Adipocyte (in vitro differentiated cells): ENCODE measurements around the gene ARHGAP10.
A peak's percentile ranks its signal among the peaks of the same experiment; 100 is the strongest.
"Not testable (repeated sequence)": the region's sequence is repeated elsewhere in the genome, so short reads cannot be mapped to it uniquely, and the experiment has no call there.

ENCODE experiments used
- DNase-seq: peaks from one replicate; pipeline ENCODE4 v3.0.0-alpha.2; 2015; ENCODE audit warnings: low read depth
- H3K27me3 ChIP-seq: replicated peaks from 2 replicates; pipeline ENCODE4 v1.7.0; 2013; ENCODE audit warnings: mild to moderate bottlenecking, low read length, moderate library complexity; ENCODE audit not compliant: control insufficient read depth, insufficient read depth
- H3K36me3 ChIP-seq: 2 replicates; pipeline ENCODE4 v1.7.0; 2013; ENCODE audit warnings: low read length, mild to moderate bottlenecking, moderate library complexity; ENCODE audit not compliant: control insufficient read depth, insufficient read depth, severe bottlenecking
- H3K4me1 ChIP-seq: 2 replicates; pipeline ENCODE4 v1.7.0; 2013; ENCODE audit warnings: mild to moderate bottlenecking, low read length, moderate library complexity; ENCODE audit not compliant: control insufficient read depth, insufficient read depth
- H3K4me3 ChIP-seq: 2 replicates; pipeline ENCODE4 v1.7.0; 2013; ENCODE audit warnings: mild to moderate bottlenecking, low read length, moderate library complexity
- H3K9ac ChIP-seq: 2 replicates; pipeline ENCODE4 v1.7.0; 2013; ENCODE audit warnings: mild to moderate bottlenecking, low read length, moderate library complexity
- H3K9me3 ChIP-seq: 2 replicates; pipeline ENCODE4 v1.7.0; 2013; ENCODE audit warnings: mild to moderate bottlenecking, low read length, moderate library complexity; ENCODE audit not compliant: control insufficient read depth

ARHGAP10 gene

DNA sequence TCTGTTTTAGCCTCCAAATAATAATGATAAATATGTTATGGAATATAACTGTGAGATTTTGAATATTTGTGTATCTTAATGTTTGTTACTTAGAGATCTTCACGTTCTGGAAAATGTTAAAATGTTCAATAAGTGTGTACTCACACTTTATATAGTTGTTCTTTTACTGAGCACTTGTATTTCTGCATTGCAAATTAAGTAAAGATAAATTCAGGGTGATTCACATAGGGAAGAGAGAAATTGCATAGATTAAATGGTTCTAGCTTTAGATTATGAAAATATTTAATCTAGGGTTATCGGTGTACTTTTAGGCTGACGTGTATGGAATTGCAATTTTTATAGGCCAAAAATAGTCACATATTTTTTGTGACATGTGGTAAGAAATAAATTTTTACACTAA is 148.6 kb downstream of the ARHGAP10 start:
- H3K9me3 ChIP-seq = no peaks in the 10 kb centered on the region
- H3K4me3 ChIP-seq = no peak overlapping the region
- no peak overlapping the region for H3K9ac ChIP-seq
- H3K36me3 ChIP-seq = peaks cover 40% of the 10 kb centered on the region
- no peak for DNase-seq
- peaks cover 5% of the 10 kb centered on the region for H3K4me1 ChIP-seq
- H3K27me3 ChIP-seq = no peaks in the 10 kb centered on the region

DNA sequence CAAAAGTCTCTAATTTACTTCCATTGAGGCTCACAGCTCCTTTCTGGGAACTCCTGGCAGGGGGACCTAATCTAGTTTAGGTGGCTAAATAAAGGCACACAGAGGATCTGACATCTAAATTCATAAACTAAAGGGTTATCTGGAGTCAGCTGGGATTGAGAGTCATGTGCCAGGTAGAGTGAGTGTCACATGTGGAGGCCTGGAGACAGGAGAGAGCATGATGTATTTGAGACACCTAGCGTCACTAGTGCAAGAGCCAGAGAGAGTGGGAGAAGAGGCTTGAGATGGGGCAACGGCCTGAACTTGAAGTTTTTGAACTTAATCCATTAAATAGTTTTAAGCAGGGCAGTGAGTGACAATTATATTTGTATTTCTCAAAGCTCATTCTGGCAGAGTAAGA is 152.6 kb downstream of the ARHGAP10 start:
- no peak overlapping the region for H3K9ac ChIP-seq
- H3K4me1 ChIP-seq = no peaks in the 10 kb centered on the region
- no peak for DNase-seq
- H3K27me3 ChIP-seq = no peaks in the 10 kb centered on the region
- H3K36me3 ChIP-seq = peaks cover 45% of the 10 kb centered on the region
- no peaks in the 10 kb centered on the region for H3K9me3 ChIP-seq
- H3K4me3 ChIP-seq = no peak overlapping the region

DNA sequence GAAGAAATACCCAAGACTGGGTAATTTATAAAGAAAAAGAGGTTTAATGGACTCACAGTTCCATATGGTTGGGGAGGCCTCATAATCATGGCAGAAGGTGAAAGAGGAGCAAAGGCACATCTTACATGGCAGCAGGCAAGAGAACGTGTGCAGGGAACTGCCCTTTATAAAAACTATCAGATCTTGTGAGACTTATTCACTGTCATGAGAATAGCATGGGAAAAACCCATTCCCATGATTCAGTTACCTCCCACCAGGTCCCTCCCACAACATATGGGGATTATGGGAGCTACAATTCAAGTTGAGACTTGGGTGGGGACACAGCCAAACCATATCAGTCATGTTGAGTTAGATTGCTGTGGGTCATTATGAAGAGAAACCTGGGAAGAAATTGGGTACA is 153.3 kb downstream of the ARHGAP10 start:
- not testable (repeated sequence) for H3K4me3 ChIP-seq, H3K9me3 ChIP-seq, H3K27me3 ChIP-seq, H3K9ac ChIP-seq, DNase-seq, H3K4me1 ChIP-seq
- peaks cover 39% of the 10 kb centered on the region for H3K36me3 ChIP-seq

DNA sequence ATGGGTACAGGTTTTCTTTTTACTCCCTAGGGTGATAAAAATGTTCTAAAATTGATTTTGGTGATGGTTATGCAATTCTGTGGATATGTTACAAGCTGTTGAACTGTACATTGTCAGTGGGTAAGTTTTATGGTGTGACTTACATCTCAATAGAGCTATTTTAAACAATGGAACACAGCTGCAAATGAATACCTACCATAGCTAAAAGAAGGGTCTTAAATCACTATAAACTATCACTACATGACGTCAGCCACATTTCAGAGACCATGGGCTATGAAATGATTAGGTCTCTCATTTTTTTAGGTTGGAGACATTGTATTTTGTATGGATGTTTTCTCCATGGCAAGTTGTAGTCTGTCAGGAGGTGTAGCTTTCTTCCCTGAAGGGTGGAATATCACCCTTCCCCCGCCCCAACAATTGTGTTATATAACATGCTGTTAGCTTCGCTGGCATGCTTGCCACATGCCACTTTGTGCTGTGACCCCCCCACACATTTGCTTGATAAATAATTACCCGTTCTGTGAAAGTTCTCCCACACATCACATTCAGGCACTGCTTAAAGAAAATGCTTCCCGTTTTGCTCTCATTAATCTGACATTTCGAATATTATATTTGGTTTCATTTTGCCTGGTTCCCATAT is 159.7 kb downstream of the ARHGAP10 start:
- Histone ChIP-seq H3K4me3 (no peak overlapping the region), H3K9ac (no peak overlapping the region), H3K9me3 (peaks cover 10% of the 10 kb centered on the region), H3K27me3 (no peaks in the 10 kb centered on the region), H3K4me1 (peaks cover 3% of the 10 kb centered on the region), H3K36me3 (peaks cover 30% of the 10 kb centered on the region)
- no peak for DNase-seq

DNA sequence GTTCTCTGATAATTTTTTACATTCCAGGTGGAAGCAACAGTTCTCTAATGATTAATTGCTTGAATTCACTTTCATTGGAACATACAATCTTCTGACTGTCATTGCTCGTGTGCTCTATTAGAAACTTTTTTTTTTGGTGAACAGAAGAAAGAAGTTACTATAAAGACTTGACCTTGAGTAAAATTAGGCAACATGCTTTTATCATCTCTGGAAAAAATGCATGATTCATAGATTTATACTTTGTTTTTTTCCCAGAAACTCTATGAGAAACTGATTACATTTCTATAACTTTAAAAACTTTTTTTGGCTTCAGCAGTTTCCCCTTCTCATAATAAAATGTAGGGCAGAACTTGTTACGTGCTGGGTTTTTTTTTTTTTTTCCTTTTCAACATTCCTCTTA is 167.6 kb downstream of the ARHGAP10 start:
- Histone ChIP-seq H3K9me3 (peaks cover 6% of the 10 kb centered on the region), H3K9ac (no peak overlapping the region), H3K27me3 (no peaks in the 10 kb centered on the region), H3K36me3 (peaks cover 10% of the 10 kb centered on the region), H3K4me1 (peaks cover 11% of the 10 kb centered on the region), H3K4me3 (no peak overlapping the region)
- peak; percentile 54 for DNase-seq

DNA sequence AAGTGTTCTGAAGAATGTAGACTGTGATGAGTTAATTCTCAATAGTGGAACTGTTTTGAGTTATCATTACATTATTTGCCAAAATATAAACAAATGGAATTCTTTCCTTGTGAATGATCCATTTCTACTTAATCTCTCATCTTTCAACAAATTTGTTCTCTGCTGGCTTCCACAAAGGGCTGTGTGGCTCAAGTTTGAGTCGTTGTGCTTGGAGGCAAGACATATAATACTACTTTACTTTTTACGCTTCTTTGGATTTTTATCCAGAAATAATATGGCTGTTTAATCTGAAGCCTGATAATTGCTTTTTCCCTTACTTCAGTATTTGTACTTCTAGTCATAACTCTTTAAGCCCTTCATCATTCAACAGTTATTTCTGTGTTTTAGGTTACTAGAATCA is 169.5 kb downstream of the ARHGAP10 start:
- no peak overlapping the region for H3K9ac ChIP-seq
- H3K27me3 ChIP-seq = no peaks in the 10 kb centered on the region
- no peaks in the 10 kb centered on the region for H3K9me3 ChIP-seq
- H3K36me3 ChIP-seq = peaks cover 8% of the 10 kb centered on the region
- no peak overlapping the region for H3K4me3 ChIP-seq
- DNase-seq = no peak
- peaks cover 11% of the 10 kb centered on the region for H3K4me1 ChIP-seq

DNA sequence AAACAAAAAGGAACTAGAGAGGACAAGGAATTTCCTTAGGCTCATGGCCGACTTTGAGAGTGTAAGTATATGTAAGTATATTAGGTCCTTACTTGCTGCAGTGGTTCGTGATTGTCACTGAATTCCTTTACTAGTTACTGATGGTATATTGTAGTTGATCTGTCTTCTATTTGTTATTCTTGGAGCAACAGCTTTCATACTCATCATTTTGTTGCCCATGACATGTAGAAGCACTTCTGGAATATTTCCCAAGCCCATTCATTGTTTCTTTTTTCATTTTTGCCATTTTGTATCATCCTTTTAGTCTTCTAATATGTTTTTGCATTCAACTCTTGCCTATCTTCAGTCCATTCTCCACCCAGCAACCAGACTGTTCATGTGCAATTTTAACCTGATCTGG is 170.0 kb downstream of the ARHGAP10 start:
- DNase-seq = peak; percentile 5
- Histone ChIP-seq H3K27me3 (no peaks in the 10 kb centered on the region), H3K36me3 (peaks cover 8% of the 10 kb centered on the region), H3K9me3 (no peaks in the 10 kb centered on the region), H3K4me3 (no peak overlapping the region), H3K9ac (no peak overlapping the region), H3K4me1 (peaks cover 11% of the 10 kb centered on the region)

DNA sequence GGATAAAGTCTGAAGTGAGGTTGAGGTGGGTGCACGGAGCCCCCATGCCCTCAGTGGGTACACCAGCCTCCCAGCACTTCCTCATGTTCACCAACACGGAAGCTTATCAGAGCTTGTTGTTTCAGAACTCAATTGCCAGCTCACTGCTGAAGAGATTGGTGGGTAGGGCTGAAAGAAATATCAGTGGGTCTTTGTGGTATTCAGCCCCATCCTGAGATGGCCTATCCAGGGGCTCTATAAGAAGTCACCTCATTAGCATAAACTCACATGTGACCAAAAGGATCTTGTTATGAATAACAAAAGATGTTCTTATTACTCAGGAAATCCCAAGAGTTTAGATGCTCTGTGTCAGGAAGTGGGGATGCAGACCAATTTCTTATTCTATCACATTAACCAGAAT is 177.3 kb downstream of the ARHGAP10 start:
- DNase-seq = no peak
- H3K27me3 ChIP-seq = no peaks in the 10 kb centered on the region
- H3K9ac ChIP-seq = no peak overlapping the region

DNA sequence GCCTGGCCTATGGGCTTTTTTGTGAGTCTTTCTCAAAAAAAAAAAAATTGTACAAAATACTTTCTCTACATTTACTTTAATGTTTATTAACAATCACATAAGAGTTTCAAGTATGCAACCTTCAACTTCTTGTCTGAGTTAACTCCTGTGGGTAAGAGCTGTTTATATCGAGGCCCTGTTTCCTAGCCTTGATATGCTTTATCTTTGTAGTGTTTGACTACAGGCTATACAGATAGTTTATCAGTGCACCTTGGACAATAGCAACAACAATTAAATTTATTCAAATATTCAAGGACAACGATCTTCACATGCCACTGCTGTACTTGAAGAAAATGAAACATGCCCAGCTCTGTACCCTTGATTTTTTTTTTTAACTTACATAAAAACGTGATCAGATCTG is 178.4 kb downstream of the ARHGAP10 start:
- Histone ChIP-seq H3K36me3 (peaks cover 37% of the 10 kb centered on the region), H3K4me1 (no peaks in the 10 kb centered on the region), H3K4me3 (no peak overlapping the region), H3K9me3 (no peaks in the 10 kb centered on the region), H3K27me3 (no peaks in the 10 kb centered on the region), H3K9ac (no peak overlapping the region)
- DNase-seq = no peak

More for the DNA sequence above, 177.3 kb downstream of the ARHGAP10 start:
- Histone ChIP-seq H3K4me1 (no peaks in the 10 kb centered on the region), H3K4me3 (no peak overlapping the region), H3K36me3 (peaks cover 28% of the 10 kb centered on the region), H3K9me3 (no peaks in the 10 kb centered on the region)

DNA sequence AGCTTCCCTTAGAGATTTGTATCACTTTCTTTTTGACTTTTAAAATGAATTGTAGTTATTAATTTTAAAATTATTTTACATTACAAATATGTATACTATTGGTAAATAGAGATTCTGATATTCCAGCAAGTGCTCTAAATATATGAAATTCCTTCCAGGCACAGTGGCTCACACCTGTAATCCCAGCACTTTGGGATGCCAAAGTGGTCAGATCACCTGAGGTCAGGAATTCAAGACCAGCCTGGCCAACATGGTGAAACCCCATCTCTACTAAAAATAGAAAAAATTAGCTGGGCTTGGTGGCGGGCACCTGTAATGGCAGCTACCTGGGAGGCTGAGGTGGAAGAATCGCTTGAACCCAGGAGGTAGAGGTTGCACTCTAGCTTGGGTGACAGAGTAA is 180.2 kb downstream of the ARHGAP10 start:
- not testable (repeated sequence) for DNase-seq, H3K27me3 ChIP-seq
- peaks cover 43% of the 10 kb centered on the region for H3K36me3 ChIP-seq

DNA sequence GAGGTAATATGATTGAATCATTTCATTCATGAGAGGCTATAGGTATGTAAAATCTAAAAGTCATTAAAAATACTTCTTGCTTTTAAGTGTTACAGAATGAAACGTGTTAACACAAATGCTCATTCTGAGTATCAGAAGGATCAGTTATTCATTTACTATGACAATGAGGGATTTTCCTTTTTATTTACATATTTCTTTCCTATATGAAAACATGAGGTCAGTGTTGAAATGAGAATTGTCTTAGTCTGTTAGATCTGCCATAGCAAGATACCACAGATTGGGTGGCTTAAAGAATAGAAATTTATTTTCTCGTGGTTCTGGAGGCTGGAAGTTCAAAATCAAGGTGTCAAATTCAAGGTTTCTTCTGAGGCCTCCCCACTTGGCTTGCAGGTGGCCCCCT is 181.2 kb downstream of the ARHGAP10 start:
- H3K4me1 ChIP-seq = peaks cover 10% of the 10 kb centered on the region
- H3K9ac ChIP-seq = no peak overlapping the region
- no peak overlapping the region for H3K4me3 ChIP-seq
- peaks cover 45% of the 10 kb centered on the region for H3K36me3 ChIP-seq
- no peaks in the 10 kb centered on the region for H3K27me3 ChIP-seq
- DNase-seq = no peak
- H3K9me3 ChIP-seq = no peaks in the 10 kb centered on the region

More for the DNA sequence above, 180.2 kb downstream of the ARHGAP10 start:
- not testable (repeated sequence) for H3K9me3 ChIP-seq, H3K9ac ChIP-seq, H3K4me3 ChIP-seq
- H3K4me1 ChIP-seq = peaks cover 10% of the 10 kb centered on the region

DNA sequence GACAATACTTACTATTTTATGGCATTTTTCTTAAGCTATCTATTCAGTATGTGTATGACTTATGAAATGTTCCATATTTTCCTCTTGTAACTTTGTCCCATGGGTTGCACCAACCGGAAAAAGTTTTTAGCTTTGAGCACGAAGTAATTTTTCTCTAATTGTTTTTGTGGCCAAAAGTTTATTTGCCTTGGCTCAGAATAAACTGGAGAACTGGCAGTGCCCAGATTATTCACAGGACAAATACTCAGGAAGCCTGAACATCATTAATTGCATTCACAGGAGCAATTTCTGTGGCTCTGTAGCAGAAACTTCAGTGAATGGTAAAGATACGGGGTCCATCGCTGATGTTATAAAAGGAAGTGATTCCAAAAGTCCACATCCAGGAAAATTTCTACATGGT is 184.5 kb downstream of the ARHGAP10 start:
- peaks cover 10% of the 10 kb centered on the region for H3K4me1 ChIP-seq
- no peak overlapping the region for H3K9ac ChIP-seq
- peak; percentile 64 for DNase-seq
- H3K36me3 ChIP-seq = peaks cover 41% of the 10 kb centered on the region
- no peaks in the 10 kb centered on the region for H3K9me3 ChIP-seq
- no peak overlapping the region for H3K4me3 ChIP-seq
- no peaks in the 10 kb centered on the region for H3K27me3 ChIP-seq
